ENCODE results near the gene ZNF407.

DNA sequence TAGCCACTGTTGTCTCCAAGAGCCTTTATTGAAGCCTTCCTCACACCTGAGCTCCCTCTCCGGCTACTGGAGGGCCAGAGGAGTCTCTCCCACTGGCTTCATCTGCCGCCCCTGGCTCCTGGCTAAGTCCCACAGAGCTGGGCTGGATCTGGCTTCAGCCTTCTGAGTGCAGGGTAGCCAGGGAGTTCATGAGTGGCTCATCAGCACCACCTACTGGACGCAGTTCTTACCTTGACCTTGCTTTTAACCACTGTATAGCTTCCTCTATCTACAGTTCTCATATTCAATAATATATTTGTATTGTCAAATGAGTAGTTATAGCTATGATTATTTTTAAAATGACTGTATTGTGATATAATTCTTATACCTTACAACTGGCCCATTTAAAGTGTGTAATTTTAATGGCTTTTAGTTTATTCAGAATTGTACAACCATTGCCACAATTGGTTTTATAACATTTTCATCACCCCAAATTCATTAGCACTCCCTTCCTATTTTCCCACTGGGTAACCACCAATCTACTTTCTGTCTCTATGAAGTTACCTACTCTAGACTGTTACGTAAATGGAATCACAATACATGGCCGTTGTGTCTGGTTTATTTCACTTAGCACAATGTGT lies 45.6 kb upstream of the ZNF407 start:
- TF ChIP-seq, protein P1, sequence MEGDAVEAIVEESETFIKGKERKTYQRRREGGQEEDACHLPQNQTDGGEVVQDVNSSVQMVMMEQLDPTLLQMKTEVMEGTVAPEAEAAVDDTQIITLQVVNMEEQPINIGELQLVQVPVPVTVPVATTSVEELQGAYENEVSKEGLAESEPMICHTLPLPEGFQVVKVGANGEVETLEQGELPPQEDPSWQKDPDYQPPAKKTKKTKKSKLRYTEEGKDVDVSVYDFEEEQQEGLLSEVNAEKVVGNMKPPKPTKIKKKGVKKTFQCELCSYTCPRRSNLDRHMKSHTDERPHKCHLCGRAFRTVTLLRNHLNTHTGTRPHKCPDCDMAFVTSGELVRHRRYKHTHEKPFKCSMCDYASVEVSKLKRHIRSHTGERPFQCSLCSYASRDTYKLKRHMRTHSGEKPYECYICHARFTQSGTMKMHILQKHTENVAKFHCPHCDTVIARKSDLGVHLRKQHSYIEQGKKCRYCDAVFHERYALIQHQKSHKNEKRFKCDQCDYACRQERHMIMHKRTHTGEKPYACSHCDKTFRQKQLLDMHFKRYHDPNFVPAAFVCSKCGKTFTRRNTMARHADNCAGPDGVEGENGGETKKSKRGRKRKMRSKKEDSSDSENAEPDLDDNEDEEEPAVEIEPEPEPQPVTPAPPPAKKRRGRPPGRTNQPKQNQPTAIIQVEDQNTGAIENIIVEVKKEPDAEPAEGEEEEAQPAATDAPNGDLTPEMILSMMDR (IDR thresholded peaks at IDR 0.05) = peak; percentile 54 to 81 (median 75)
- no peak for TF ChIP-seq POLR2A (IDR thresholded peaks at IDR 0.05)
- no peak for TF ChIP-seq EP300 (IDR thresholded peaks at IDR 0.05)

Data from gastroesophageal sphincter (tissue), 3 donors.